Measurements from ENCODE around the gene CRABP1.

Gene CRABP1

DNA sequence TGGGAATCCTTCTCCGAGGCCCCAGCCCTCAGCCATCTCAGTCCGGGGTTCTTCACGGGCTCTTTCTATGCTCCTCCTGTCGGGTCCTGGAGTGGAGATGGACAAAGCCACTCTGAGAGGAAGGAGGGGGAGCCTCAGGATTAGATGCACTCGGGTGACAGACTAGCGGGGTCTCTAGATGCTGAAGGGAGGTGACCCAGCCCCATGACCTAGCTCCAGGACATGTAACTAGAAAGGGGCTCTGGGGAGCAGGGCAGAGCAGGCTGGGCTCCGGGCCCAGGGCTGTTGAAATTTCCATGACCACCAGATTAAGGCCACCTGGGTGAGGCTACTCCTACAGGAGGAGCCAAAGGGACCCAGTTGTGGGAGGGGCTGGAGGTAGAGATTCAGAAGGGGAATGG, 26.0 kb upstream of the CRABP1 start:
- Histone ChIP-seq H3K27me3 (replicated peaks; ENCODE audit: insufficient read depth, low read length) (no peaks in the 10 kb centered on the region), H2AFZ (ENCODE audit: low read length) (no peak overlapping the region), H3K4me2 (ENCODE audit: low read depth, low read length) (no peak overlapping the region), H3K4me1 (ENCODE audit: low read length) (no peaks in the 10 kb centered on the region), H3K9me3 (replicated peaks; ENCODE audit: insufficient read depth, low read length) (no peaks in the 10 kb centered on the region), H3K4me3 (ENCODE audit: low read length) (no peak overlapping the region), H3K36me3 (replicated peaks; ENCODE audit: insufficient read depth, low read length) (no peaks in the 10 kb centered on the region), H4K20me1 (ENCODE audit: insufficient read depth, low read length) (no peaks in the 10 kb centered on the region), H3F3A (ENCODE audit: insufficient read depth, low read length) (no peaks in the 10 kb centered on the region), H3K27ac (ENCODE audit: low read length) (no peak overlapping the region), H3K9me2 (replicated peaks; ENCODE audit: insufficient read depth, low read length) (no peaks in the 10 kb centered on the region), H3K9ac (ENCODE audit: low read length) (no peak overlapping the region), H3K79me2 (ENCODE audit: low read length) (no peaks in the 10 kb centered on the region)
- TF ChIP-seq, protein P1, sequence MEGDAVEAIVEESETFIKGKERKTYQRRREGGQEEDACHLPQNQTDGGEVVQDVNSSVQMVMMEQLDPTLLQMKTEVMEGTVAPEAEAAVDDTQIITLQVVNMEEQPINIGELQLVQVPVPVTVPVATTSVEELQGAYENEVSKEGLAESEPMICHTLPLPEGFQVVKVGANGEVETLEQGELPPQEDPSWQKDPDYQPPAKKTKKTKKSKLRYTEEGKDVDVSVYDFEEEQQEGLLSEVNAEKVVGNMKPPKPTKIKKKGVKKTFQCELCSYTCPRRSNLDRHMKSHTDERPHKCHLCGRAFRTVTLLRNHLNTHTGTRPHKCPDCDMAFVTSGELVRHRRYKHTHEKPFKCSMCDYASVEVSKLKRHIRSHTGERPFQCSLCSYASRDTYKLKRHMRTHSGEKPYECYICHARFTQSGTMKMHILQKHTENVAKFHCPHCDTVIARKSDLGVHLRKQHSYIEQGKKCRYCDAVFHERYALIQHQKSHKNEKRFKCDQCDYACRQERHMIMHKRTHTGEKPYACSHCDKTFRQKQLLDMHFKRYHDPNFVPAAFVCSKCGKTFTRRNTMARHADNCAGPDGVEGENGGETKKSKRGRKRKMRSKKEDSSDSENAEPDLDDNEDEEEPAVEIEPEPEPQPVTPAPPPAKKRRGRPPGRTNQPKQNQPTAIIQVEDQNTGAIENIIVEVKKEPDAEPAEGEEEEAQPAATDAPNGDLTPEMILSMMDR (IDR thresholded peaks at IDR 0.05; ENCODE audit: low read length), result no peak
- TF ChIP-seq EZH2 (optimal IDR thresholded peaks at IDR 0.05; ENCODE audit: low read depth, low read length) (no peak), EZH2phosphoT487 (IDR thresholded peaks at IDR 0.05; ENCODE audit: low read length) (no peak)
- no peak for DNase-seq

DNA sequence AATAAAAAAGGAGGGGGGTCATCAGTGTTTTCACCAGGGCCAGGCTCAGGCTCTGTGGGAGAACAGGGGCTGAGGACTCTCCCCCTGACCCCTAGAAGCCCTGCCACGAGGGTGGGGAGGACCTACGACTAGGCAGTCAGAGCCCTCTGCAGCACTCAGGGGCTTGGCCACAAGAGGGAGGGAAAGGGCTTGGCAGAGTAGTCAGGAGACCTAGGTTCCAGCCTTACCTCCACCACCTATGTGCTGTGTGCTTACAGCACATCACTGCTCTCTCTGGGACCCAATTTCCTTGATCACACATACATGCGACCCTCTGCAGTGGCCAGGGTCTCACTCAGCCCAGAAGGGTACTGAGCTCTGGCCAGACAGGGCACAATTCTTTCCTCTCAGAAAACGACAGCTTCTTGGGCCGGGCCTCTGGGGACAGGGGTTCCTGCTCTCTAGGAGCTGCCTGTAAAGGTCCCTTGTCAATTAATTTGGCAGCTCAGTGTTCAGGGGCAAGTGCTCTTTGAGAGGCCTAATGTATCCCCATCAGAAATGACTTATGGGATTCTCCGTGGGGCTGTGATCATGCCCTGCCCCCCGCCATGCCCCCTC, 24.4 kb upstream of the CRABP1 start:
- Histone ChIP-seq H3F3A (ENCODE audit: insufficient read depth, low read length) (no peaks in the 10 kb centered on the region), H3K4me1 (ENCODE audit: low read length) (no peaks in the 10 kb centered on the region), H2AFZ (ENCODE audit: low read length) (no peak overlapping the region), H4K20me1 (ENCODE audit: insufficient read depth, low read length) (no peaks in the 10 kb centered on the region), H3K4me2 (ENCODE audit: low read depth, low read length) (no peak overlapping the region), H3K27ac (ENCODE audit: low read length) (no peak overlapping the region), H3K27me3 (replicated peaks; ENCODE audit: insufficient read depth, low read length) (no peaks in the 10 kb centered on the region), H3K79me2 (ENCODE audit: low read length) (no peaks in the 10 kb centered on the region), H3K9me3 (replicated peaks; ENCODE audit: insufficient read depth, low read length) (no peaks in the 10 kb centered on the region), H3K4me3 (ENCODE audit: low read length) (no peak overlapping the region), H3K9ac (ENCODE audit: low read length) (no peak overlapping the region), H3K9me2 (replicated peaks; ENCODE audit: insufficient read depth, low read length) (no peaks in the 10 kb centered on the region), H3K36me3 (replicated peaks; ENCODE audit: insufficient read depth, low read length) (no peaks in the 10 kb centered on the region)
- DNase-seq, result no peak
- no peak for TF ChIP-seq EZH2phosphoT487 (IDR thresholded peaks at IDR 0.05; ENCODE audit: low read length)
- TF ChIP-seq EZH2 (optimal IDR thresholded peaks at IDR 0.05; ENCODE audit: low read depth, low read length), result no peak
- TF ChIP-seq, protein P1 (IDR thresholded peaks at IDR 0.05; ENCODE audit: low read length), result no peak

DNA sequence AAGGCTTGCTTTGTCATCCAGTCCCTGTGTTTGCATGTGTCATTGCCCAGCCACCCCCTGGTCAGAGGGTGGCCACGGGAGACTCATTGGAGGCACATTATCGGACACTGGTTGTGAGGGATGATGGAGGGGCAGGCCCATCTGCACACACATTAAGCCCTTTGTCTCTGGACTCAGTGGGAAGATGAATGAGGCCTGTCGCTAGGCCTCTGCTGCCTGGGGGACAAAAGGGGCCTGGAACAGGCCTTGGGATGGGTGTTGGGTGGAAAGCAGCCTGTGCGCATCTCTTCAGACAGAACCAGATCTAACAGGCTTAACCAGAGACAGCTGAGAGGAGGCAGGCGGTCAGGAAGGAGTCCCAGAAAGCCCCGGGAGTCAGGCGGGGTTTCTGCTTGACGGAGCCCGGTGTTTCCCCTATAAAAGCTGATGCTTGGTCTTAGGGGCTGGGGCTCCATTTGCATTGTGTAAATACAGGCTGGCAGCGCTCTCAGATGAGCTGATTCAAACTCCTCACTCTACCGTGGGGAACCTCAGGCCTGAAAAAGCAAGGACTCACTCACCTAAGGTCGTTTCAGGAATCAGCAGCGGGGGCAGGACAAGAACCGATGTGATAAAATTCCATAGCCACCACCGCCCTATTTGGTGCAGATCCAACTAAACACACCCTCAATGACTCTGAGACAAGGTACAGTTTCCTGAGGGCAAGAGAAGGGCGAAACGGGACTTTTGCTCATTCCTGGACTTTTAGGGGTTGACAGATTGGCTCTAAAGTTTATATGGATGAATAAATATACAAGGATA, 23.7 kb upstream of the CRABP1 start:
- TF ChIP-seq EZH2phosphoT487 (IDR thresholded peaks at IDR 0.05; ENCODE audit: low read length) (no peak), EZH2 (optimal IDR thresholded peaks at IDR 0.05; ENCODE audit: low read depth, low read length) (no peak)
- TF ChIP-seq, protein P1 (IDR thresholded peaks at IDR 0.05; ENCODE audit: low read length), result no peak
- Histone ChIP-seq H3K79me2 (ENCODE audit: low read length) (no peaks in the 10 kb centered on the region), H3K27ac (ENCODE audit: low read length) (no peak overlapping the region), H3K9me2 (replicated peaks; ENCODE audit: insufficient read depth, low read length) (no peaks in the 10 kb centered on the region), H3F3A (ENCODE audit: insufficient read depth, low read length) (no peaks in the 10 kb centered on the region), H3K4me2 (ENCODE audit: low read depth, low read length) (no peak overlapping the region), H3K9me3 (replicated peaks; ENCODE audit: insufficient read depth, low read length) (no peaks in the 10 kb centered on the region), H4K20me1 (ENCODE audit: insufficient read depth, low read length) (no peaks in the 10 kb centered on the region), H2AFZ (ENCODE audit: low read length) (no peak overlapping the region), H3K4me3 (ENCODE audit: low read length) (no peak overlapping the region), H3K27me3 (replicated peaks; ENCODE audit: insufficient read depth, low read length) (no peaks in the 10 kb centered on the region), H3K9ac (ENCODE audit: low read length) (no peak overlapping the region), H3K36me3 (replicated peaks; ENCODE audit: insufficient read depth, low read length) (no peaks in the 10 kb centered on the region), H3K4me1 (ENCODE audit: low read length) (no peaks in the 10 kb centered on the region)
- DNase-seq, result no peak
